T-helper 1 cell (primary cell): ENCODE data around the gene RECQL.
"Not testable (repeated sequence)": the region's sequence is repeated elsewhere in the genome, so short reads cannot be mapped to it uniquely, and the experiment has no call there.

Experiments
- DNase-seq, 5 donors: peaks; one replicate each; pipeline ENCODE4 v3.0.0-alpha.2; 2012 to 2020

Gene RECQL

GRCh38 chr12:21500786-21501257, 613 bp downstream of the RECQL start:
- DNase-seq: no peak

GRCh38 chr12:21499765-21500164, 1.7 kb downstream of the RECQL start:
- DNase-seq: no peak

GRCh38 chr12:21485998-21486397, 15.4 kb downstream of the RECQL start:
- DNase-seq: no peak

GRCh38 chr12:21483531-21483930, 17.9 kb downstream of the RECQL start:
- no peak for DNase-seq

GRCh38 chr12:21478756-21479455, 22.5 kb downstream of the RECQL start:
- no peak for DNase-seq

- DNase-seq: no peak
Observed at GRCh38 chr12:21476949-21477348, 24.5 kb downstream of the RECQL start.

GRCh38 chr12:21475552-21475951, 25.9 kb downstream of the RECQL start:
- no peak for DNase-seq

GRCh38 chr12:21472197-21472823, 29.1 kb downstream of the RECQL start:
- DNase-seq: no peak

GRCh38 chr12:21471294-21471693, 30.1 kb downstream of the RECQL start:
- no peak for DNase-seq

- not testable (repeated sequence) for DNase-seq
Observed at GRCh38 chr12:21467334-21467733, 34.1 kb downstream of the RECQL start.

GRCh38 chr12:21459474-21459873, 42.0 kb downstream of the RECQL start:
- DNase-seq: no peak

- DNase-seq: peak in 3 of 5 donors; percentile 2 to 85 (median 13)
Observed at GRCh38 chr12:21456291-21456780, 45.1 kb downstream of the RECQL start.

GRCh38 chr12:21453312-21453852, 48.1 kb downstream of the RECQL start:
- peak in 1 of 5 donors; percentile 80 for DNase-seq

- DNase-seq: no peak
Observed at GRCh38 chr12:21451529-21451928, 49.9 kb downstream of the RECQL start.

- DNase-seq: no peak
Observed at GRCh38 chr12:21444193-21445146, 57.0 kb downstream of the RECQL start.

GRCh38 chr12:21439347-21439746, 62.1 kb downstream of the RECQL start:
- DNase-seq: no peak

GRCh38 chr12:21438643-21439042, 62.8 kb downstream of the RECQL start:
- peak in 1 of 5 donors; percentile 15 for DNase-seq

GRCh38 chr12:21434699-21435098, 66.7 kb downstream of the RECQL start:
- DNase-seq: no peak

GRCh38 chr12:21433525-21433924, 67.9 kb downstream of the RECQL start:
- no peak for DNase-seq

GRCh38 chr12:21429994-21430393, 71.4 kb downstream of the RECQL start:
- no peak for DNase-seq

GRCh38 chr12:21428241-21428640, 73.2 kb downstream of the RECQL start:
- no peak for DNase-seq

GRCh38 chr12:21419009-21419699, 82.3 kb downstream of the RECQL start:
- not testable (repeated sequence) for DNase-seq
